HepG2 (cell line): ENCODE data around the gene MN1. TPM values are rescaled to one million over a fixed set of nuclear protein-coding genes. Genes with fewer than 3 reads are reported as not detected.

Experiments used
- ATAC-seq: fragments of 200-7000 bp; cut with Tn5 transposase; 3 replicates; pipeline ENCODE4 v1.9.1; 2020; ENCODE audit warnings: mild to moderate bottlenecking, moderate library complexity
- BruUV-seq: library from RNA; stranded (reverse); fragments of 400-500 nt; replicated peaks from 2 replicates; lab custom pipeline; 2021; lab: Mats Ljungman, UMichigan
- CTCF ChIA-PET: fragments of 300-600 bp; formaldehyde crosslinking; extraction: SDS; loops from one replicate; lab custom pipeline; 2021; ENCODE audit warnings: low total read pairs, inconsistent platforms, low intra/inter-chr PET ratio; lab: Yijun Ruan, JAX
- POLR2A ChIA-PET: fragments of 350-600 bp; sonication (Branson Sonifier 250); formaldehyde crosslinking; loops from one replicate; lab custom pipeline; 2020; ENCODE audit warnings: antibody characterized with exemption, inconsistent platforms; lab: Yijun Ruan, JAX
- DNase-seq: peaks from one replicate; pipeline ENCODE4 v3.0.0-alpha.2; 2015; ENCODE audit warnings: low spot score
- FAIRE-seq: peaks from 3 replicates; lab custom pipeline; 2011; peaks lifted over from hg19 to GRCh38; lab: Jason Lieb, UNC
- H2AFZ ChIP-seq: one replicate; pipeline ENCODE4 v1.6.1; 2011; ENCODE audit warnings: low read length, inconsistent platforms
- H3K27ac ChIP-seq: fragments of 300-600 bp; 3 replicates; pipeline ENCODE4 v1.8.0; 2011; ENCODE audit warnings: mixed run types, mild to moderate bottlenecking, mixed read lengths, low read length, inconsistent platforms; ENCODE audit not compliant: insufficient read depth; ENCODE audit errors: extremely low read length
- H3K27me3 ChIP-seq, 2 experiments: fragments of 200-600 bp in 1 of 2; 2 replicates in 1 of 2; 3 replicates in 1 of 2; pipeline versions ENCODE4 v1.6.0 to v1.8.0; 2011; ENCODE audit warnings: low read length in 2 of 2, mild to moderate bottlenecking in 2 of 2, moderate library complexity in 2 of 2, inconsistent platforms in 1 of 2; ENCODE audit not compliant: insufficient read depth in 2 of 2, control insufficient read depth in 1 of 2
- H3K36me3 ChIP-seq, 2 experiments: fragments of 200-600 bp in 1 of 2; replicated peaks in 1 of 2; 2 replicates in 1 of 2; 3 replicates in 1 of 2; pipeline versions ENCODE4 v1.5.1 to v1.8.0; 2011; ENCODE audit warnings: low read length in 2 of 2, inconsistent platforms in 1 of 2; ENCODE audit not compliant: insufficient read depth in 2 of 2, control insufficient read depth in 1 of 2
- H3K4me1 ChIP-seq: 2 replicates; pipeline ENCODE4 v1.5.1; 2012; ENCODE audit warnings: low read length, inconsistent platforms; ENCODE audit not compliant: insufficient read depth
- H3K4me2 ChIP-seq: 2 replicates; pipeline ENCODE4 v1.6.0; 2011; ENCODE audit warnings: low read depth, low read length, inconsistent platforms
- H3K4me3 ChIP-seq, 3 experiments: fragments of 200-600 bp in 1 of 3; sonication (generic), shearing (Covaris generic) in 1 of 3; replicated peaks in 1 of 3; 2 replicates each; pipeline ENCODE4 v1.5.1; 2011 to 2016; ENCODE audit warnings: low read length in 3 of 3, inconsistent platforms in 2 of 3, low read depth in 2 of 3, mild to moderate bottlenecking in 2 of 3, control low read depth in 1 of 3, mixed read lengths in 1 of 3; ENCODE audit not compliant: insufficient read depth in 1 of 3
- H3K79me2 ChIP-seq: one replicate; pipeline ENCODE4 v1.6.1; 2011; ENCODE audit warnings: low read length, inconsistent platforms; ENCODE audit not compliant: insufficient read depth
- H3K9ac ChIP-seq: 2 replicates; pipeline ENCODE4 v1.6.0; 2011; ENCODE audit warnings: mild to moderate bottlenecking, low read depth, low read length, inconsistent platforms; ENCODE audit not compliant: insufficient read depth
- H3K9me3 ChIP-seq: 2 replicates; pipeline ENCODE4 v1.5.1; 2012; ENCODE audit warnings: mild to moderate bottlenecking, low read length
- H4K20me1 ChIP-seq: 2 replicates; pipeline ENCODE4 v1.6.0; 2011; ENCODE audit warnings: inconsistent platforms, mild to moderate bottlenecking, low read length, moderate library complexity; ENCODE audit not compliant: insufficient read depth
- BATF2 ChIP-seq: sonication (generic); formaldehyde crosslinking; IDR thresholded peaks from 2 replicates; pipeline ENCODE4 v1.8.0; 2022; ENCODE audit warnings: mild to moderate bottlenecking, missing genetic modification reagents, moderate library complexity
- HMGXB3 ChIP-seq: sonication (generic); formaldehyde crosslinking; IDR thresholded peaks from 2 replicates; pipeline ENCODE4 v1.4.0; 2020; ENCODE audit warnings: missing genetic modification reagents, borderline replicate concordance
- HNF1B ChIP-seq: sonication (generic); formaldehyde crosslinking; IDR thresholded peaks from 2 replicates; pipeline ENCODE4 v1.5.1; 2020; ENCODE audit warnings: mild to moderate bottlenecking, moderate library complexity, missing genetic modification reagents
- KDM1A ChIP-seq: IDR thresholded peaks from 2 replicates; pipeline ENCODE4 v1.6.1; 2016; ENCODE audit warnings: missing compliant biosample characterization
- MTF2 ChIP-seq: sonication (generic); formaldehyde crosslinking; IDR thresholded peaks from 2 replicates; pipeline ENCODE4 v1.5.0; 2020; ENCODE audit warnings: missing genetic modification reagents, borderline replicate concordance
- SKIL ChIP-seq: sonication (generic); formaldehyde crosslinking; IDR thresholded peaks from 2 replicates; pipeline ENCODE4 v1.8.0; 2022; ENCODE audit warnings: missing genetic modification reagents, mild to moderate bottlenecking, moderate library complexity, borderline replicate concordance
- ZNF24 ChIP-seq: fragments of 450-650 bp; IDR thresholded peaks from 2 replicates; pipeline ENCODE4 v1.6.1; 2017; ENCODE audit warnings: antibody characterized with exemption, mild to moderate bottlenecking
- ZNF275 ChIP-seq: sonication (generic); formaldehyde crosslinking; IDR thresholded peaks from 2 replicates; pipeline ENCODE4 v1.8.0; 2022; ENCODE audit warnings: missing genetic modification reagents, mild to moderate bottlenecking, inconsistent platforms, borderline replicate concordance
- ZNF768 ChIP-seq: sonication (generic); formaldehyde crosslinking; IDR thresholded peaks from 2 replicates; pipeline ENCODE4 v1.4.0; 2020; ENCODE audit warnings: missing genetic modification reagents
- ZNF841 ChIP-seq: sonication (generic); formaldehyde crosslinking; IDR thresholded peaks from 2 replicates; pipeline ENCODE4 v1.8.1; 2023; ENCODE audit warnings: missing genetic modification reagents, borderline replicate concordance
- WGBS: methylation state at CpG from one replicate; pipeline ENCODE4 v1.1.6; 2017; ENCODE audit warnings: low lambda C conversion rate; 5-methylcytosine and 5-hydroxymethylcytosine counted together
- in situ Hi-C: cut with HindIII; loops from 2 replicates; pipeline ENCODE4 v1.10.0; 2017; ENCODE audit warnings: low pct_unique_long_range_greater_than_20kb; ENCODE audit not compliant: extremely low pct_ligation_motif_present
- intact Hi-C: fragments of 100-400 bp; cut with micrococcal nuclease; formaldehyde crosslinking; loops from one replicate; pipeline ENCODE4 v1.10.0; 2022; ENCODE audit not compliant: unreplicated experiment
- polyA plus RNA-seq, 8 experiments: library from polyadenylated mRNA; depleted of rRNA in 3 of 8; stranded (reverse) in 7 of 8; unstranded in 1 of 8; fragments of >200 nt; fragmentation: Illumina TruSeq in 4 of 8; extraction: Trizol in 4 of 8; gene quantifications; 2 replicates each; pipeline versions ENCODE4 v1.2.1 to v1.2.3, GENCODE V29; 2011 to 2016; ENCODE audit warnings: low read depth in 4 of 8, missing spikeins in 1 of 8, mixed read lengths in 1 of 8; ENCODE audit not compliant: insufficient read depth in 1 of 8
- total RNA-seq, 5 experiments: library from RNA; depleted of rRNA; stranded (reverse); fragments of >200 nt; fragmentation: Illumina TruSeq; extraction: Trizol; gene quantifications; 2 replicates each; pipeline ENCODE4 v1.2.3, GENCODE V29; 2016; ENCODE audit warnings: low read depth in 1 of 5

The MN1 gene
- total and polyA plus RNA-seq, 2 of the 13 experiments (the other 11 are each of a cell fraction or from before 2014, with no cell fraction given): 0.01 TPM; not detected in 1

GRCh38 chr22:27804470-27805297 lies 3.1 kb upstream of the MN1 start:
- in situ Hi-C loops (loop anchor here (5.0 to 25.0 kb wide), 2 partner anchors 397 to 1042 kb away; no protein-coding TSS in a partner anchor), intact Hi-C loops (loop anchor here (1.0 to 5.0 kb wide), 3 partner anchors 172 to 967 kb away; no protein-coding TSS in a partner anchor)
- H3K27me3 ChIP-seq: peaks cover 6 to 83% of the 10 kb centered on the region in 2 experiments
- H3K36me3 ChIP-seq: no peaks in the 10 kb centered on the region
- no peak overlapping the region for H3K4me2 ChIP-seq
- H3K9ac ChIP-seq: no peak overlapping the region
- peak; percentile 80 for ATAC-seq
- DNase-seq: peak; percentile 44
- H2AFZ ChIP-seq: no peak overlapping the region
- BruUV-seq: no TSS peak
- H3K4me1 ChIP-seq: peaks cover 5% of the 10 kb centered on the region; the same call in 1 of the 2 replicates
- no peak for FAIRE-seq
- CTCF ChIA-PET: interaction anchor here (2.2 kb wide), 1 partner anchor 399 kb away, joined by 21 read pairs; no protein-coding TSS in a partner anchor
- no peak overlapping the region for H3K4me3 ChIP-seq
- no peaks in the 10 kb centered on the region for H3K79me2 ChIP-seq
- WGBS: 18% methylated on average over 10 of the region's 31 CpGs
- H3K9me3 ChIP-seq: no peaks in the 10 kb centered on the region
- POLR2A ChIA-PET: no interaction called here
- no peak overlapping the region for H3K27ac ChIP-seq
- peaks cover 4% of the 10 kb centered on the region; the same call in 1 of the 2 replicates for H4K20me1 ChIP-seq
- TF ChIP-seq ZNF275 (CRISPR knock-in tag) (no peak), MTF2 (CRISPR knock-in tag) (no peak), HMGXB3 (CRISPR knock-in tag) (no peak), HNF1B (CRISPR knock-in tag) (0 out of 2 replicates have a peak, but pooled peaks have one; percentile 35), ZNF841 (CRISPR knock-in tag) (no peak), ZNF768 (CRISPR knock-in tag) (peak; percentile 31; the same call in 1 of the 2 replicates), KDM1A (CRISPR knock-in tag) (no peak), BATF2 (CRISPR knock-in tag) (no peak), SKIL (no peak), ZNF24 (no peak)
